Progenitor cell of endocrine pancreas (in vitro differentiated cells): ENCODE measurements around the gene CCDC88B. TPM values are rescaled to one million over a fixed set of nuclear protein-coding genes. Genes with fewer than 3 reads are reported as not detected.

Source experiments
- DNase-seq: peaks from one replicate; pipeline ENCODE4 v3.0.0; 2021; ENCODE audit warnings: low spot score; ENCODE audit not compliant: unreplicated experiment
- H3K27ac Mint-ChIP-seq: 2 replicates; pipeline ENCODE4 v1.8.0; 2021; ENCODE audit warnings: mild to moderate bottlenecking, moderate library complexity, mixed read lengths
- H3K27me3 Mint-ChIP-seq: 2 replicates; pipeline ENCODE4 v1.8.0; 2021; ENCODE audit warnings: mixed read lengths
- H3K36me3 Mint-ChIP-seq: 2 replicates; pipeline ENCODE4 v1.8.0; 2022; ENCODE audit warnings: mixed read lengths; ENCODE audit not compliant: insufficient read depth
- H3K4me1 Mint-ChIP-seq: 2 replicates; pipeline ENCODE4 v1.8.0; 2021; ENCODE audit warnings: low read depth, mixed read lengths
- H3K4me3 Mint-ChIP-seq: 2 replicates; pipeline ENCODE4 v1.8.0; 2021; ENCODE audit warnings: low read depth, mild to moderate bottlenecking, moderate library complexity, mixed read lengths
- H3K9me3 Mint-ChIP-seq: 2 replicates; pipeline ENCODE4 v1.8.0; 2021; ENCODE audit warnings: low read depth, mixed read lengths
- total RNA-seq: library from RNA; stranded (reverse); gene quantifications from 2 replicates; pipeline ENCODE4 v1.2.1, GENCODE V29; 2021
- TF ChIP-seq, protein P1 (sequence below): fragments of 200-600 bp; sonication (generic); IDR thresholded peaks from one replicate; pipeline ENCODE4 v1.5.0; 2021; ENCODE audit warnings: antibody characterized with exemption, mild to moderate bottlenecking; ENCODE audit not compliant: unreplicated experiment

Gene CCDC88B
- total RNA-seq, 1 donor from 2014 or later = 4.3 TPM

GRCh38 chr11:64383580-64383979 lies 43.6 kb downstream of the CCDC88B start:
- DNase-seq = no peak
- TF ChIP-seq, protein P1, sequence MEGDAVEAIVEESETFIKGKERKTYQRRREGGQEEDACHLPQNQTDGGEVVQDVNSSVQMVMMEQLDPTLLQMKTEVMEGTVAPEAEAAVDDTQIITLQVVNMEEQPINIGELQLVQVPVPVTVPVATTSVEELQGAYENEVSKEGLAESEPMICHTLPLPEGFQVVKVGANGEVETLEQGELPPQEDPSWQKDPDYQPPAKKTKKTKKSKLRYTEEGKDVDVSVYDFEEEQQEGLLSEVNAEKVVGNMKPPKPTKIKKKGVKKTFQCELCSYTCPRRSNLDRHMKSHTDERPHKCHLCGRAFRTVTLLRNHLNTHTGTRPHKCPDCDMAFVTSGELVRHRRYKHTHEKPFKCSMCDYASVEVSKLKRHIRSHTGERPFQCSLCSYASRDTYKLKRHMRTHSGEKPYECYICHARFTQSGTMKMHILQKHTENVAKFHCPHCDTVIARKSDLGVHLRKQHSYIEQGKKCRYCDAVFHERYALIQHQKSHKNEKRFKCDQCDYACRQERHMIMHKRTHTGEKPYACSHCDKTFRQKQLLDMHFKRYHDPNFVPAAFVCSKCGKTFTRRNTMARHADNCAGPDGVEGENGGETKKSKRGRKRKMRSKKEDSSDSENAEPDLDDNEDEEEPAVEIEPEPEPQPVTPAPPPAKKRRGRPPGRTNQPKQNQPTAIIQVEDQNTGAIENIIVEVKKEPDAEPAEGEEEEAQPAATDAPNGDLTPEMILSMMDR = no peak
- Mint-ChIP-seq H3K4me3 (no peak overlapping the region), H3K36me3 (no peaks in the 10 kb centered on the region), H3K4me1 (peaks cover 2% of the 10 kb centered on the region), H3K27me3 (peaks cover 25% of the 10 kb centered on the region), H3K9me3 (no peaks in the 10 kb centered on the region), H3K27ac (no peak overlapping the region)

DNA sequence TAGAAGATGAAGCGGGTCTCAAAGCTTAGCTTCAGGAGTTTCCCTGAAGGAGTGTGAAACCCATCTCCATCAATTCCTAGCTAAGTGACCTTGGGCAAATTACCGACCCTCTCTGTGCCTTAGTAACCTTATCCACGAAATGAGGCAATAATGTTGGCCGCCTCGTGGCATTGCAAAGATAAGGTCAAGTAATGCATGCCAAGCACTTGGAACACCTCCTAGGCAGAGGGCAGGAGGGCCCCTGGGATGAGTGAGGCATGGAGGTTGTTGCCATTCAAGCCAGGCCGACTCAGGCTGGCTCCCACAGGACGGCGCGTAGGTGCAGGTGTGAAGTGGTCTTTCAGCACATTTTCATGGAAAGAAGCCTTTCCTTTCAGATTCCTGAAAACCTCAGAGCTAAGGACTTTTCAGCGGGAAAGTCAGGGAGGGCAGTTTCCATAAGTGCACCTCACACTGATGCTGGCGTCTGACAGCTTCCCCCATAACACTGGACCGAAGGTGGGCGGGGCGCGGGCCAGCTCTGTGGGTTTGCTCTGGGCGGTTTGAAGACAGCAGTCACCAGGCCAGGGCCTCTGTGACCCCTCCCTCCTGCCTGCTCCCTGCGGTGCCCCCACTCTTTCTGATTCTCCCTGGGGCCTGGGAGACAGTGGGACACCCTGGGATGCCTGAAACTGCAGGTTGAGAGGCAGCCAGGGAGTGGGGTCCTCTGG lies 44.2 kb downstream of the CCDC88B start:
- no peak overlapping the region for H3K4me3 Mint-ChIP-seq
- peaks cover 2% of the 10 kb centered on the region for H3K4me1 Mint-ChIP-seq
- no peak for DNase-seq
- no peak overlapping the region for H3K27ac Mint-ChIP-seq
- H3K27me3 Mint-ChIP-seq = peaks cover 28% of the 10 kb centered on the region
- H3K36me3 Mint-ChIP-seq = no peaks in the 10 kb centered on the region
- no peaks in the 10 kb centered on the region for H3K9me3 Mint-ChIP-seq
- TF ChIP-seq, protein P1 = no peak

DNA sequence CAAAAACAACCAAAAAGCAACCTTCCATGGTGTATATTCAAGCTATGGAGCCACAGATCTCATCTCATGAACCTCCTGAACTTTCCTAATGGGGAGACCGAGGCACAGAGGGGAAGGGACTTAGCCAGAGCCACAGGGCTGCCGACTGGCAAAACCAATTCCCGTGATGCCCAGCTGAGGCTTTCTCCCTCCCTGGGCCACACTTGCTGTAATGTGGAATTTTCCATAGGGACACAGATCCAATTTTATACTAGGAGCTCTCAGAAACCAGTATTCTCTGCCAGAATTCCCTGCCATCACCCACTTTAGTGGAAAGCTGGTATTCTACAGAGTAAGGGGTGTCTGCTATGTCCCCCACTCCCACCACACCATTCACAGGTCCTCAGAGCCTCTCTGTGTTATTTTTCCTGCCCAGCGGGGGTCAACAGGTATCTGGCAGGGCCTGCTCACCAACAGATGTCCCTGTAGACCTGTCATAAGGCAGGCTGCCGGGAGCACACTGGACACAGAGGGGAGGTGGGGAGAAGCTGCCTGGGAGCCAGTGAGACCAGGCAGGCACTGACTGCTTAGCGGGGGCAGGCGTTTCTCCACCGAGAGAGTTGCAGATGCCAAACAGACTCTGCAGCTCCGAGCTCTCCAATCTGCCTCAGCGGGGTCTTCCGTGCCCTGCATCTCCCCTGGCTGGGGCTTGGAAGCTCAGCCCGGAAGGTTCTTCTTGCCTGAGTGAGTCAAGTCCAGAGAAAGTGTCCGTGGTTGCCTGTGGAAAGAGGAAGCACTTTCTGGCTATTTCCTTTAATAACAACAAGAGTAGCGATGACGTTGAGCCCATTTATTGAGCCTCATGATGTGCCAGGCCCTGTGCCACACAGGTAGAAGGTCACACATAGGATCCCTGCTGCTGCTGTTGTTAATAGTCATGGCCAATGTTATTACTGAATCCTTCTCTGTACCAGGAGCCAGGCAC lies 45.3 kb downstream of the CCDC88B start:
- Mint-ChIP-seq H3K27me3 (peaks cover 34% of the 10 kb centered on the region), H3K9me3 (no peaks in the 10 kb centered on the region), H3K36me3 (no peaks in the 10 kb centered on the region), H3K4me3 (no peak overlapping the region), H3K27ac (no peak overlapping the region), H3K4me1 (peaks cover 2% of the 10 kb centered on the region)
- TF ChIP-seq, protein P1 = no peak
- DNase-seq = no peak

- peaks cover 34% of the 10 kb centered on the region for H3K27me3 Mint-ChIP-seq
- H3K4me1 Mint-ChIP-seq = peaks cover 2% of the 10 kb centered on the region
- no peak overlapping the region for H3K27ac Mint-ChIP-seq
- H3K9me3 Mint-ChIP-seq = no peaks in the 10 kb centered on the region
- H3K36me3 Mint-ChIP-seq = no peaks in the 10 kb centered on the region
- H3K4me3 Mint-ChIP-seq = no peak overlapping the region
- DNase-seq = no peak
- TF ChIP-seq, protein P1 = no peak
These were observed 46.1 kb downstream of the CCDC88B start for GRCh38 chr11:64385945-64386704.

DNA sequence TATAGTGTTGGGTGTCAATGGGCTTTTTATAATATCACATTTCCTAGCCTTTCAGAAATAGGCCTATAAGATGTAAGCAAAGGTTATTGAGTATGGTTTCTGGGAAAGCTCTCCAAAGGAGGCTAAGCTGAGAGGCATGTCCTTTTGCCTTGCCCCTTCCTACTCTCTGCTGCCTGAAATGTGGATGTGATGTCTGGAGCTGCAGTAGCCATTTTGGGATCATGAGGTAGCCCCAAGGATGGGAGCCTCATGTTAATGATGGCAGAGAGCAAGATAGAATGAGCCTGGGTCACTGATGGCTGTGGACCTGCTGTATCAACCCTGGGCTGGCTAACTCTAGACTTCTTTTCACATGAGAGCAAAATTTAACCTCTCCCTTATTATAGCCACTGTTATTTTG lies 47.9 kb downstream of the CCDC88B start:
- Mint-ChIP-seq H3K36me3 (no peaks in the 10 kb centered on the region), H3K27ac (no peak overlapping the region), H3K4me1 (no peaks in the 10 kb centered on the region), H3K9me3 (no peaks in the 10 kb centered on the region), H3K27me3 (peaks cover 32% of the 10 kb centered on the region), H3K4me3 (no peak overlapping the region)
- no peak for DNase-seq
- TF ChIP-seq, protein P1 = no peak
